Measurements from ENCODE around the gene TBX5.

GRCh38 chr12:114381177-114381576, 24.8 kb downstream of the TBX5 start:
- TF ChIP-seq, protein P1, sequence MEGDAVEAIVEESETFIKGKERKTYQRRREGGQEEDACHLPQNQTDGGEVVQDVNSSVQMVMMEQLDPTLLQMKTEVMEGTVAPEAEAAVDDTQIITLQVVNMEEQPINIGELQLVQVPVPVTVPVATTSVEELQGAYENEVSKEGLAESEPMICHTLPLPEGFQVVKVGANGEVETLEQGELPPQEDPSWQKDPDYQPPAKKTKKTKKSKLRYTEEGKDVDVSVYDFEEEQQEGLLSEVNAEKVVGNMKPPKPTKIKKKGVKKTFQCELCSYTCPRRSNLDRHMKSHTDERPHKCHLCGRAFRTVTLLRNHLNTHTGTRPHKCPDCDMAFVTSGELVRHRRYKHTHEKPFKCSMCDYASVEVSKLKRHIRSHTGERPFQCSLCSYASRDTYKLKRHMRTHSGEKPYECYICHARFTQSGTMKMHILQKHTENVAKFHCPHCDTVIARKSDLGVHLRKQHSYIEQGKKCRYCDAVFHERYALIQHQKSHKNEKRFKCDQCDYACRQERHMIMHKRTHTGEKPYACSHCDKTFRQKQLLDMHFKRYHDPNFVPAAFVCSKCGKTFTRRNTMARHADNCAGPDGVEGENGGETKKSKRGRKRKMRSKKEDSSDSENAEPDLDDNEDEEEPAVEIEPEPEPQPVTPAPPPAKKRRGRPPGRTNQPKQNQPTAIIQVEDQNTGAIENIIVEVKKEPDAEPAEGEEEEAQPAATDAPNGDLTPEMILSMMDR (IDR thresholded peaks at IDR 0.05), result no peak
- no peak for TF ChIP-seq EP300 (IDR thresholded peaks at IDR 0.05)
